Kidney capillary endothelial cell (primary cell): Measurements from ENCODE around the gene ABCC4.
A peak's percentile ranks its signal among the peaks of the same experiment; 100 is the strongest.

Experiments
- DNase-seq: peaks from one replicate; pipeline ENCODE4 v3.0.0-alpha.2; 2018; ENCODE audit warnings: low spot score

ABCC4 gene

GRCh38 chr13:95050800-95051615, 250.2 kb downstream of the ABCC4 start:
- peak; percentile 4 for DNase-seq

- no peak for DNase-seq
Observed at GRCh38 chr13:95049772-95050171, 251.5 kb downstream of the ABCC4 start.

DNA sequence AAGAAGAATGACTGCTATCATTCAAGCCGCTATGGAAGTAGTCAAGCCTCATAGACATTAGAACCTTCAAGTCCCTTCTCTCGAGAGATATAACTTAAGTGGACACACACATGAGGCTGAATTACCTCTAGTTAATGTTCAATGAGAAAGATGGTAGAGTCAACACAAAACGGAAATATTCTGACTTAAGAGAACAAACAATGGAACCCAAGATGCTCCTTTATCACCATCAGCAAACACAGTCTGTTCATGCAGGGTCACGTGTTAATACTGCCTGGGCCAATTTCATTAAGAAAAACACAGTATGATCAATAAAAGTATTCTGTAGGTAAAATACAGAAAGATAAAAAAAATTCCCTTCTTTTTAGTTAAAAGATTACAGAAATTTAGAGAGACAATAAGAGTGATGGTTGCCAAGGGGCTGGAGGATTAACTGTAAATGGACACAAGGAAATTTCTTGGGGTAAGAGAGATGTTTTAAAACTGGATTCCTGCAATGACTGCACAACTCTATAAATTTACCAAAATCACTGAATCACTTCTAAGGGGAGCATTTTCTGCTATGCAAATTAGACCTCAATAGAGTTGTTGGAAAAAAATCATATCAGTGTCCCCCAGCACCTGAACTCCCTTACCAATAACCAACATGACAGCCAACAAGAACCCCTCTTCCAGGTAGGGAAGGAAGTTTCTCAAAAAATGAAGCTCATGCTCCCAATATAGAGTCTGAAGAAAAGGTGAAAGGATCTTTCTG, 256.6 kb downstream of the ABCC4 start:
- DNase-seq, result no peak

- no peak for DNase-seq
Observed at GRCh38 chr13:95039415-95039814, 261.8 kb downstream of the ABCC4 start.

- DNase-seq, result no peak
Observed at GRCh38 chr13:95038949-95039348, 262.3 kb downstream of the ABCC4 start.

- no peak for DNase-seq
Observed at GRCh38 chr13:95035311-95036109, 265.7 kb downstream of the ABCC4 start.

DNA sequence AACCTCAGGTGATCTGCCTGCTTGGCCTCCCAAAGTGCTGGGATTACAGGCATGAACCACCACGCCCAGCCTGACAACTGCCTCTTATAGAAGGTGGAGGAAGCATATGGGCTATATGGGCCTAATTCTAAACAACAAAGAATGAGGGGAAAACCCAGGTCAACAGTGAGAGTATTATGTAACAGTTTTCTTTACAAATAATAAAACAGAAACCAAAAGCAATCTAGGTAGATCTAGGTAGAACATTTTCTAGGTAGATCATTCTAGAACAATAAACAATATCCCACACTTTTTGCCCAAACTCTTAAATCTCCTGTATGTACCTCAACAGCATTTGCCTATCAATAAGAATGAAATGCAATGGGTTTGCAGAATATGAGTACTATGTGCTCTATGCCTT, 267.4 kb downstream of the ABCC4 start:
- no peak for DNase-seq

DNA sequence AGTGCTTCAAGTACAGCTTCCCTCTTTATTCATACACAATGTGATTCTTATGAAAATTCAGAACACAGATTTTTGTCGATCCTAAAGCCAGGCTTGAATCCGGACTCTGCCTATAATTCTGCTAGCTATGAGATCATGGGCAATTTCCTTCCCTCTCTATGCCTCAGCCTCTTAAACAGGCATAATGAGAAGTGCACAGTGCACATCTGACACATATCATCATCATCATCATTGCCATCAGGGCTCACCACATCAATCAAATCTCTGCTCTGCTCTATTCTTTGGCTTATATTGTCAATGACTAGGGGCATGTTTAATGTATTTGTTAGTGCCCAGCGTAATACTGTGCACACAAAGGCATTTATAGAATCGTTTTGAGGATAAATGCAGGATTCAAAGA, 269.1 kb downstream of the ABCC4 start:
- no peak for DNase-seq

GRCh38 chr13:95030821-95031343, 270.4 kb downstream of the ABCC4 start:
- DNase-seq, result no peak

DNA sequence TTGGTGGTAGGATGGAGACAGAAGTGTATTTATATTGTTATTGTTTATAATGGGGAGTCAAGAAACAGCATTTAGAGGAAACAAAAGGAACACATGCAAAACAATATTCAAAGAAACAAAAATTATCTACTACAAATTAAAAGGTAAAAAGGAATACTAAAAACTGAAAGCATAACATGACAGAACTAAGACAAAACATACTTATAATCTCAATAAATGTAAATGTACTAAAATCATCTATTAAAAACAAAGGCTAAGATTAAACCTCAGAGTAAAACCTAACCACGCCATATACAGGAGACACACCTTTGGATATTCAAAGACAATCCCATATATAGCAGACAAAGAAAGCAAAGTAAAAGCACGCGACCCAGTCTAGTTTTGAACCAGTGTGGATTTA, 273.6 kb downstream of the ABCC4 start:
- no peak for DNase-seq

DNA sequence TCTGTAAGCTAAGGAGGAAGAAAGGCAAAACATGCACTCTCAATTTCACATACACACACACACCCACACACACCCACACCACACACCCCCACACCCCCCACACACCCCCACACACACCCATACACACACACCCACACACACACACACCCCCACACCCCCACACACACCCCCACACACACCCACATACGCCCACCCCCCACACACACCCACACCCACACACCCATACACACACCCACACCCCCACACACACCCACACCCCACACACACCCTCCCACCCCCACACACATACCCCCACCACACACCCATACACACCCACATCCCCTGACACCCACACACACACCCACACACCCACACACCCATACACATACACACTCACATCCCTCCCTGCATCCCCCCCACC, 276.1 kb downstream of the ABCC4 start:
- no peak for DNase-seq

- DNase-seq, result no peak
Observed at GRCh38 chr13:95023405-95023804, 277.8 kb downstream of the ABCC4 start.

GRCh38 chr13:95020298-95020987, 280.8 kb downstream of the ABCC4 start:
- no peak for DNase-seq

DNA sequence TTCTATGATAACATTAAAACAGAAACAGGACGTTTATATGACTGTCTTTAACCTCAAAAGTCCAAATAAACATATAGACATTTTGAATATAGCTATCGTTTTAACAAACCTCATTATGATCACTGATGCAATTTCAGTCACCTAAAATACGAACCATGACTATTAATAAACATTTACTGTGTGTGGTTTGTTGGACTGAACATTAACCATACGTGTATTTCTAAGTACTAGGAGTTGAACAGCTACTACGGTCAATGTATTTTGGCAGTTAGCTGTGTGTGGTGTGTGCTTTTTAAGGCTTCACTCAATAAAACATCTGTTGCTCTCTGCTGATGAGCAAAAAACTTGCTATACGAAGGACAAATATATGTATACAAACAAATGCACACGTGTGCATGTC, 281.4 kb downstream of the ABCC4 start:
- DNase-seq, result no peak

GRCh38 chr13:95007322-95007721, 293.9 kb downstream of the ABCC4 start:
- DNase-seq, result no peak

DNA sequence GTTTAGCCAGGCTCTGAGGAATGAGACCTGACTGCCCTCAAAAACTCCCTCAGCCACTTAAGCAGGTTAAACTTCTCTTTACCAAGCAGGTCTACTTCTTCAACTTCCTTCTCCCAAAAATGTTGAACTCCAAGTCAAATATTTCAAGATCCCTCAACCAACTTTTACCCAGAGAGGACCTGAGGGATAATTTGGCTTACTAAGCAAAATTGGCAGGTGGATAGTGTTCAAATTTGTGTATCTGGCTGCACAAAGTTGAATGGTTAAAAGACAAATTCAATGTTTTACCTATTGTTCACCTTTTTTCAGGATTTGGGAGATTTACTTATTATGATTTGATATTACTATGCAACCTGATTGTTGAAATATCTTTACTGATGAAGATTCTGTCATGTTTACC, 296.0 kb downstream of the ABCC4 start:
- no peak for DNase-seq

DNA sequence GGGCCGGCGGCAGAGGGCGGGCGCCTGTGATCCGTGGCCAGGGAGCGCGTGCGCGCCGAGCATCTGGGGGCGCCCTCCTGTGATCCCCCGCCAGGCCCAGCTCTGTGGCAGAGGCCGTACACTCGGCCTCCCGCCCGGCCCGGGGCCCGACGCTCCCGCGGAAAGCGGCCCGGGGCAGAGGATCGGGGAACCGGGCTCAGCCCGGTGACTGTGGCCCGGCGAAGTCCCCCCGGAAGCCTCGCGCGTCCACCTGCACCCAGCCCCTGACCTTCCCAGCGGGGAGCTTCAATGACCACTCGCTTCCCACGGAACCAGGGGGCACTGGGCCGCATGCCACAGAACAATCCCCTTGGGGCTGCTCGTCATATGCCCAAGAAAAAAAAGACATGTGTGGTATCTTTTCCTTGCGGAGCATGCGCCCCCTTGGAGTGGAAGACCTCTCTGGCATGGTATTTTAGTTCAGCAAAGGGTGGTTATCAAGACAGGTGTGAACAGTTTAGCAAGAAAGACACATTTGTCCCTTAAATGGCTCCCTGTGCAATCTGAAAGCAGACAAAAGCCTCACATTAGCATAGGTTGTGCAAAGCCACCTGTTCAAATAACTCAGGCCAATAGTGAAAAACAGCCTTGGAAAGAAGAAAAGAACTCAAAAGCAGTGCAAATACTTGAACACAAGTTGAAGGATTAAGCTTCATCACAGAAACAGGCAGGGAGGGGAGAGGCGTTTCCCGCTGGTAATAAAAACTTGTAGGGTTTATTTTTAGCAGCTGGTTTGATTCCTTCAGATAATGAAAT, 298.0 kb downstream of the ABCC4 start:
- no peak for DNase-seq

GRCh38 chr13:95002126-95002525, 299.1 kb downstream of the ABCC4 start:
- DNase-seq, result no peak

DNA sequence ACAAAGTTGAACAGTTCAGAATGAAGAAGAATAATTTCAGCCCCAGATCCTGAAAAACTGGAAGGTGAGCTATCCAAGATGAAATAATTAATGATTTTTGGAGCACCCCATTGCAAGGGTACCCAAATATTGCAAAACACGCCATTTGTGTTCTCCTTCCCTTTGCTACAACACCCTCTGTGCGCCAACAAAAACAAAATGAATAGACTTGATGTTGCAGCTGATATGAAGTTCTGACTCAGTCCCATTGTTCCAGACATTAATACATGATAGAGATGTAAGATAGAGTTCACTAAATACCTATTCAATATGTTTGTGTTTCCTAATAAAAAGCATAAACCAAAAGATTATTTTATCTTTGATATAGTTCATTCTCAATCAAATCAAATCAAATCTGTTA, 301.4 kb downstream of the ABCC4 start:
- no peak for DNase-seq

- DNase-seq, result no peak
Observed at GRCh38 chr13:94997126-94997525, 304.1 kb downstream of the ABCC4 start.

GRCh38 chr13:94996445-94996844, 304.8 kb downstream of the ABCC4 start:
- DNase-seq, result no peak
